ENCODE measurements around the gene GNAT1. TPM values are rescaled to one million over a fixed set of nuclear protein-coding genes. Genes with fewer than 3 reads are reported as not detected.
"Not testable (repeated sequence)": the region's sequence is repeated elsewhere in the genome, so short reads cannot be mapped to it uniquely, and the experiment has no call there.

The GNAT1 gene
- total RNA-seq, 1 experiment from 2014 or later = not detected

DNA sequence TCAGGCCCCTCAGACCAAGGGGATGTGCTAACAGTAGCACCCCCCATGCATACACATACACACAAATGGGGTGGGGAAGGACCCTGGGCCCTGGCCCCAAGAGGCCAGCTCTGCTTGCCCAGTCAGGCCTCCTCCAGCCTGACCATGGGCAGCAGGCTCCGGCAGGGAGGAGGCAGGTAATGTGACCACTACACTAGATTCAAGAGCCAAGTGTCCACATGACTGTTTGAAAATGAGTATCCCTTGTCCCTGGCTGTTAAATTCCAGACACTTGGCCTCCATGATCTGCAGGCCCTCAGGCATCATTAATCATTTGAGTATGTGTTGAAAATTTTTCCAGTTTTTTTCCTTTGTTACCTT lies 30.7 kb downstream of the GNAT1 start:
- H3K4me3 ChIP-seq (ENCODE audit: insufficient read depth, low read depth, low read length) = no peak overlapping the region
- no peaks in the 10 kb centered on the region for H3K36me3 ChIP-seq (replicated peaks; ENCODE audit: control insufficient read depth, insufficient read depth, low read length)
- DNase-seq = no peak
- H3K27me3 ChIP-seq (ENCODE audit: control insufficient read depth, insufficient read depth, low read length) = peaks cover 5% of the 10 kb centered on the region

DNA sequence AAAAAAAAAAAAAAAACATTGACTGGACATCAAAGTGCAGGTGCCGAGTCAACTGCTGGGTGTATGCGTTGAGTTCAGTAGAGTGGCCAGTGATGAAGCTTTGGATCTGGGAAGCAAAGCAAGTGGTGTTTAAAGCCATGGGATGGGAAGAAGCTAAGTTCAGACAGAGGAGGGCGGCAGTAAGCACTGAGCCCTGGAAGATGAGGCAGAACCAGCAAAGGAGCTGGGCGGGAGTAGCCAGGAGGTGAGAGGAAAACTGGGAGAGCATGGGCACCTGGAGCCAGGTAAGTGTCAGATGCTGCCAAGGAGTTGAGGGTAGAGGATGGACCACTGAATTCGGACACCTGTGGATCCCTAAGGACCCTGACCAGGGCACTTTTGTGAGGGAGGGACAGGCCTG lies 33.2 kb downstream of the GNAT1 start:
- DNase-seq = no peak
- Histone ChIP-seq H3K4me3 (ENCODE audit: insufficient read depth, low read depth, low read length) (no peak overlapping the region), H3K27me3 (ENCODE audit: control insufficient read depth, insufficient read depth, low read length) (peaks cover 5% of the 10 kb centered on the region), H3K36me3 (replicated peaks; ENCODE audit: control insufficient read depth, insufficient read depth, low read length) (no peaks in the 10 kb centered on the region)

DNA sequence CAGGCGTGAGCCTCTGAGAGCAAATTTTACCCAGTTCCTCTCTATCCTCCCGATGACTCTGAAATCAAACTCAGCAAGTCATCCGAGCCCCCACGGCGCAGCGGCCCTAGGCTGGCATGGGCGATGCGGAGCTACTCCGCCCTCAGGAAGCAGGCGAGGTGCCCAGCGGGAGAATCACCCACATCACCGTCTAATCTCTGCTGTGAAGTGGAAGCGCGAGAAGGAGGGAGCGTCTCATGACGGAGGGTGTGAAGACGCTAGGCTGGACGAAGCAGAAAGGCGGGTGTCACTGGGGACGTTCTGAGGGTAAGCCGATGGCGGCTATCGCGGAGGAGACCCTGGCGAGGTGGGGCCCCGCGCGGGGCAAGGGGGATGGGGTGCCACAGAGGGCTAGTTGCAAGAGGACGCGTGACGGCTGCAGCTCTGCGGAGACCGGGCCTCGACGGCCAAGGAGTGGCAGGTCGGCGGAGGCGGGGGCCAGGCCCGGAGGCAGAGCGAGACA lies 35.5 kb downstream of the GNAT1 start:
- Histone ChIP-seq H3K36me3 (replicated peaks; ENCODE audit: control insufficient read depth, insufficient read depth, low read length) (no peaks in the 10 kb centered on the region), H3K4me3 (ENCODE audit: insufficient read depth, low read depth, low read length) (peak overlapping the region; percentile 50), H3K27me3 (ENCODE audit: control insufficient read depth, insufficient read depth, low read length) (peaks cover 5% of the 10 kb centered on the region)
- no peak for DNase-seq

DNA sequence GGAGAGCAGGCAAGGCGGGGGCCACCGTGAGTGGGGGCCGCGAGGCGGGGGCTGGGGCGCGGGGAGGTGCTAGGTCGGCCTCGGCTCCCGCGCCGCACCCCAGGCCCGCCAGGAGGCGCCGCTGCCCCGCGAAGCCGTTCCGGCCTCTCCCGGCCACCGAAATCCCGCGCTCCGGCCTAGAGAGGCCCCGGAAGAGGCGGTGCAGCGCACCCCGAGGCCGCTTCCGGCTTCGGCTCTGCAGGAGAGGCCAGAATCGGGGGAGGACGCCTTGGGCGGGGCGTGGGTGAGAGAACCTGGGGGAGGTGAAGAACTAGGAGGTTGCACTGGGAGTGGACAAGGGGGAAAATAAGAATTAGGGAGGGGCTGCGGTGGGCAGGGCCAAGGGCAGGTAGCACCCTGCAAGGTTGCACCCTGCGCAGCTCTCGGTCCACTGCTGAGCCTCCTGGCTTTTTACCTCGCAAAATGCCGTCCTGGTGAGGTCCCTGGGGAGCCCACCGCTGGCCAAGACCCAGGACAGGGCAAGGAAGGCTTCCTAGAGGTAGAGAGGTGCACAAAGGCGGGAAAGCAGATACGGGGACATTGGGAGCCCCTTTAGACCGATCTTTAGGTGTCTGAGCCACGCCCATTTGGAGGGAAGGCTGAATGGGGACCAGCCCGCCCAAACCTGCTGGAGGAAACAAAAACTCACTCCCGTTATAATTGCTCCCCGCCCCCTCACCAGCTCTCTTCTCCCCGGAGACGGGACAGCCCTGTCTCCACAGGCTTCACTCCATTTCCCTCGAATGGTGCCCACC lies 36.2 kb downstream of the GNAT1 start:
- H3K4me3 ChIP-seq (ENCODE audit: insufficient read depth, low read depth, low read length) = peak overlapping the region; percentile 81
- peak; percentile 98 for DNase-seq
- H3K27me3 ChIP-seq (ENCODE audit: control insufficient read depth, insufficient read depth, low read length) = peaks cover 5% of the 10 kb centered on the region
- H3K36me3 ChIP-seq (replicated peaks; ENCODE audit: control insufficient read depth, insufficient read depth, low read length) = no peaks in the 10 kb centered on the region

DNA sequence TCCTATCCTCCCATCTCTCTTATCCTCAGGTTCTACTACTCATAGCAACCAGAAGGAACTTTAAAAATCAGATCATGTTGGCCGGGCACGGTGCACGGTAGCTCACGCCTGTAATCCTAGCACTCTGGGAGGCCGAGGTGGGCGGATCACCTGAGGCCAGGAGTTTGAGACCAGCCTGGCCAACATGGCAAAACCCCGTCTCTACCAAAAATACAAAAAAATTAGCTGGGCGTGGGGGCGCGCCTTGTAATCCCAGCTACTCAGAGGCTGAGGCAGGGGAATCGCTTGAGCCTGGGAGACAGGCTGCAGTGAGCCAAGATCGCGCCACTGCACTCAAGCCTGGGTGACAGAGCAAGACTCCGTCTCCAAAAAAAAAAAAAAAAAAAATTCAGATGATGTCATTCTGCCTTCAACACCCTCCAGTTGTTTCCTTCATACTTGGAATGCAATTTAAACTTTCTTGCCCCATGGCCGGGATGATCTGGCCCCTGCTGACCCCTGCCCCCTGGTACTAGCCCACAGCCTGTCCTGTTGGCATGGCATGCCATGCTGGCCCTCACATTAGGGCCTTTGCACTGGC lies 36.9 kb downstream of the GNAT1 start:
- DNase-seq; H3K27me3 ChIP-seq (ENCODE audit: control insufficient read depth, insufficient read depth, low read length); H3K36me3 ChIP-seq (replicated peaks; ENCODE audit: control insufficient read depth, insufficient read depth, low read length): not testable (repeated sequence)
- H3K4me3 ChIP-seq (ENCODE audit: insufficient read depth, low read depth, low read length) = peak overlapping the region; percentile 81

DNA sequence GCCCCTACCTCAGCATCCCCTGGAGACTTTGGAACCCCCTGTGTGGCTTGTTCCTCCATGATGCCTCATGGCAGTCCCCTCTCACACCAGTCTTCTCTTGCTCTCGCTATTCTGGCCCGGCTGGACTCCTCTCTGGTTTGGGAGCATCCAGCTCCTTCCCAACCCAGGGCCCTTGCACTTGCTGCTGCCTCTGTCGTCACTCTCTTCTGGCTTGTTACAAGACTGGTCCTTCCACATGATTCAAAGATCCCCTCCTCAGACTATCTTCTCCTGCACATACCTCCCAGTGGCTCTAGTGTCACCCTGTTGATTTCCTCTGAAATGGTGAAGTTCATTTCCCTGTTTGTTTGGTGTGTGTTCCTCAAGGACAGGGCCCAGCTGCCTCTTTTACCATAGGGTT lies 38.1 kb downstream of the GNAT1 start:
- no peaks in the 10 kb centered on the region for H3K36me3 ChIP-seq (replicated peaks; ENCODE audit: control insufficient read depth, insufficient read depth, low read length)
- peaks cover 5% of the 10 kb centered on the region for H3K27me3 ChIP-seq (ENCODE audit: control insufficient read depth, insufficient read depth, low read length)
- H3K4me3 ChIP-seq (ENCODE audit: insufficient read depth, low read depth, low read length) = no peak overlapping the region
- no peak for DNase-seq

DNA sequence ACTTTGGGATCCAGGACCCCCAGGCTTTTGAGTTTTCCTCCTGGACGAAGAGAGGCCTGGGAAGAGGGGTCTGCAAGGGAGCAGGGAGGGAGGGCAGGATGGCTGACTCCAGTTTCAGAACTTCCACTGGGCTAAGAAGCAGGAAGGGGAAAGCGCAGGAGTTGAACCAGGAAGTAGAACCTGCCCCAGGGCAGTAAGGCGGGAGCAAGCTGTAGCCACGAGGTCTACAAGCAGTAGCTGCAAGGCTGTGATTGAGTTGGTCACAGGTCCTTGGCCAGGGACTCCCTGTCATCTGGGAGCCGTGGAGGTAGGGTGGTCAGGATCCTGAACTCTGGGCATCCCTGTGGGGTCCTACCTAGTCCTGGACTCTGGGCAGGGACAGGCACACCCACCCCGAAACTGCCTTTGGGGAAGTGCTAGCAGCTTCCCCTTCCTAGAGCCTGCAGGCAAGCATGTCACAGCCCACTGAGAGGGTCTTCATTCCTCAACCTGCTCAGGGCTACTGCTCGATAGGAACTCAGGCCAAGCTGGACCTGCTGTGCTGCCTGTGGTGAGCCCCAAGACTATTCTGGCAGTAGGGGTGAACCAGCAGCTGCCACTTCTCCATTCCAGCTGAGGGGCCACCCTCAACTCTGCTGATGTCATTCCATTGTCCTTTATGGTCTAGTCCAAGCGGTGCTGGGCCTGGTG lies 38.8 kb downstream of the GNAT1 start:
- no peak for DNase-seq
- no peak overlapping the region for H3K4me3 ChIP-seq (ENCODE audit: insufficient read depth, low read depth, low read length)
- H3K36me3 ChIP-seq (replicated peaks; ENCODE audit: control insufficient read depth, insufficient read depth, low read length) = no peaks in the 10 kb centered on the region
- H3K27me3 ChIP-seq (ENCODE audit: control insufficient read depth, insufficient read depth, low read length) = peaks cover 5% of the 10 kb centered on the region

DNA sequence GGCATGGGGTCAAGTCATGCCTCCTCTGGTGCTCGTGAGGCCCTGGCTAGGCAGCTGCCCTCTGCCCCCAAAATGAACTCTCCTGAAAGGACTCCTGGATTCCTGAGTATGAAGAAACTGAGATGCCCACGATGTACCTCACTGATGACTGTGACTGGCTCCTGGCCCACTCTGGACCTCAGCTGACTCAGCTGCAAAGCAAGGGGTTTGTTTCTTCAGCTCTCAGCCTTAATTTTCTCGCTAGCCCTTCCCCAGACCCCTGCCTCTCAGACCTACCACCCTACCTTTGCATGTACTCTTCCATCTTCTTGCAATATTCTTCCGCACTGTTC lies 39.4 kb downstream of the GNAT1 start:
- H3K36me3 ChIP-seq (replicated peaks; ENCODE audit: control insufficient read depth, insufficient read depth, low read length) = no peaks in the 10 kb centered on the region
- no peak overlapping the region for H3K4me3 ChIP-seq (ENCODE audit: insufficient read depth, low read depth, low read length)
- H3K27me3 ChIP-seq (ENCODE audit: control insufficient read depth, insufficient read depth, low read length) = peaks cover 5% of the 10 kb centered on the region
- no peak for DNase-seq

DNA sequence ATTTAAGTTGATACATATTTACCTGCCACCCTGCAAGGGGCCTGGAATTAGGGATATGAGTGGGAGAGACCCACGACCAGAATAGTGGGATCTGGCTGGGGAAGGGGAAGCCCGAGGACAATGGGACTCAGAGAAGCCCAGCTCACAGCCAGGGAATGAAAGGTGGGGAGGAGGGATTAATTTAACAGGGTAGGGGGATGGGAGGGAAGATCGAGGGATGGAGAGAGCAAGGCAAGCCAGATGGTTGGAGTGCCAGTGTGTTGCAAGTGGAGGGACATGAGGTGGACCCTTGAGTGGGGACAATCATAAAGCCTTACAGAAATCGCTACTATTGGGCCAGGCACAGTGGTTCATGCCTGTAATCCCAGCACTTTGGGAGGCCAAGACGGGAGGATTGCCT lies 40.2 kb downstream of the GNAT1 start:
- Histone ChIP-seq H3K27me3 (ENCODE audit: control insufficient read depth, insufficient read depth, low read length) (peaks cover 5% of the 10 kb centered on the region), H3K36me3 (replicated peaks; ENCODE audit: control insufficient read depth, insufficient read depth, low read length) (no peaks in the 10 kb centered on the region), H3K4me3 (ENCODE audit: insufficient read depth, low read depth, low read length) (no peak overlapping the region)
- DNase-seq = no peak

DNA sequence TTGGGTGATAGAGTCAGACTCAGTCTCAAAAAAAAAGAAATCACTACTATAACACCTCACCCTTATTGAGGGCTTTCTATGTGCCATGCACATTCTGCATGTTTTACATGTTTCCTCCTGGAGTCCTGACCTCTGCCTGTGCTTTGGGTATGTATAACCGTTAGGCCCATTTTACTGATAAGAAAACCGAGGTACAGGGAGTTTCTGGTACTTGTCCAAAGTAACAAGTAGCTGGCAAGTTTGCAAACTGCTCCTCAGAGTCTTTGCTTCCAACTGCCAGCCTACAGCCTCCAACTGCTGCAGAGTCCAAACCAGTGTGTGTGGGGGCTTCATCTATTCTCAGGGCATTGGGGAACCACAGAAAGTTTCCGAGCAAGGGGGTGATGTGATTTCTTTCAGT lies 40.9 kb downstream of the GNAT1 start:
- DNase-seq = no peak
- Histone ChIP-seq H3K36me3 (replicated peaks; ENCODE audit: control insufficient read depth, insufficient read depth, low read length) (no peaks in the 10 kb centered on the region), H3K27me3 (ENCODE audit: control insufficient read depth, insufficient read depth, low read length) (no peaks in the 10 kb centered on the region), H3K4me3 (ENCODE audit: insufficient read depth, low read depth, low read length) (no peak overlapping the region)

DNA sequence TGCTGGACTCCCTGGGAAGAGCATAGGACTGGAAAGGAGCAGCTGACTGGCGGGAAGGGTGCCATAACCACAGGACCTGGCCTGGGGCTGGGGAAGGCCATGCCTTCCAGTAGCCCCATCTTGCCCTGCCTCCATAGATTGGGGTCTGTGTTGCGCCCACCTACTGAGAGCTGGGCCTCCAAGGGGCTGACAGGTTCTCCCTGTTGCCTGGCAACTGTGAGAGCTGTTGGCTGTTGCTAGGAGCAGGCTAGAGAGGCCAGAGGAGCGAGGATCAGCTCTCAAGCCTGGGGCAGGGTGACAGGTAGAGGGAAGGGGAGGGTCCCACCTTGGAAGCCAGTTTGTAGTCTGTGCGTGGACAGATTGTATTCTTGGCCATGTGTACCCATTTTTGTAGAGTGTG lies 41.8 kb downstream of the GNAT1 start:
- Histone ChIP-seq H3K36me3 (replicated peaks; ENCODE audit: control insufficient read depth, insufficient read depth, low read length) (no peaks in the 10 kb centered on the region), H3K4me3 (ENCODE audit: insufficient read depth, low read depth, low read length) (no peak overlapping the region), H3K27me3 (ENCODE audit: control insufficient read depth, insufficient read depth, low read length) (no peaks in the 10 kb centered on the region)
- no peak for DNase-seq

DNA sequence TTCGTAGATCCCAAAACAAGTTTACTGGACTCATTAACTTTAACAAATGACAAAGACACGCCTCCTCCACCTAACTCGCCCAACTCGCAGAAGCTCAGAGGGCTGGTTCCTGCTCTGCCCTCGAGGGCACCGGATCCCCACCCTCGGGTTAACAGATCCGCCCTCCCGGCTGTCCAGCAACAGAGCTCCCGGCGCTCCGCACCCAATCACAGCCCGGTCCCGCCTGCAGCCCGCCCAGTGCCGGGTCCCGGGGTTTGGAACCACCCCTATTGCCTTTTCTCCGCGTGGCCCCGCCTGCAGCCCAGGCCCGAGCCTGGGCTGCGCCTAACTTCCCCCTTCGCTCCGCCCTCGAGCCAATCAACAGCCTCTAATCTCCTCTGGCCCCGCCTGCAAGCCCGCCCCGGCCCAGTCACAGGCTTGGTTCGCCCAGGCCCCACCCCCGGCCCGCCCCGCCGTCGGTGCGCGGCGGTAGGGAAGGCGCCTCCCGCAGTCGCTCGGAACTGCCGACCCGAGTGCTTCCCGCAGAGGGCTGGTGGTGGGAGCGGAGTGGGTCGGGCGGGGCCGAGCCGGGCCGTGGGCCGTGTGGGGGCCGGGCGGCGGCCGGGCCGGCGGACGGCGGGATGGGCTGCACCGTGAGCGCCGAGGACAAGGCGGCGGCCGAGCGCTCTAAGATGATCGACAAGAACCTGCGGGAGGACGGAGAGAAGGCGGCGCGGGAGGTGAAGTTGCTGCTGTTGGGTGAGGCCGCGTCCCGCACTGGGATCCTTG lies 44.5 kb downstream of the GNAT1 start, which contains the start of gene GNAI2:
Gene GNAI2, plus strand, starts transcription at position 489 of the 768 bp plus-strand sequence. Its CDS starts 132 bp downstream, at position 621.
- DNase-seq = peak; percentile 100
- no peaks in the 10 kb centered on the region; the same call in 1 of the 2 replicates for H3K36me3 ChIP-seq (replicated peaks; ENCODE audit: control insufficient read depth, insufficient read depth, low read length)
- no peaks in the 10 kb centered on the region for H3K27me3 ChIP-seq (ENCODE audit: control insufficient read depth, insufficient read depth, low read length)
- H3K4me3 ChIP-seq (ENCODE audit: insufficient read depth, low read depth, low read length) = peak within 1 kb of the TSS; percentile 52

DNA sequence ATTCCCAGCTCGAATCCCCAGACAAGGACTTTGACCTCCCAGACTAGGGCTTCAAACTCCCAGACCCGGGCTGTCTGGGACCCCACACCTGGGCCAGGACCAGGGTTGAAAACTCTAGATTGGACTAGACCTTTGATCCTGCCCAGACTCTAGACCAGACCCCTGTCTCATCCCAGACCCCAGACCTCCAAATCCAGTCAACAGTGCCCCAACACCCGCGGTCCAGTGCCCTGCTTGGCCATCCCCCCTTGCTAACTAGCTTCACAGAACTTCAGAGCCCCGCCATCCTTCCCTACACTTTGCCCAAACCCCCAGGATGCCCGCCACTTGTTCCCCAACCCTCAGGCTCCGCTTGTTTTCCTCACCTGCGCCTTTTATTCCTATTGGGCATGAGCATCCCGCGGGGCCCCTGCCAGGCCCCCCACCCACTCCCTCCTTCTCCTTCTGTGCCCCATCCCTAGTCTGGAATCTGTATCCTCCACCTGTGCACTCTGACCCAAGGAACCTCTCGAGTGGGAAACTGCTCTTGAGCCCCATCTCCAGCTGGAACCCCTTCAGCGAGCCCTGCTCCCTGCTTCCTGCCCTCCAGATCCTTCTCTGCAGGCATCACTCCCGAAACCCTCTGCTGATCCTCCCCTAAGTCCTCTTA lies 45.2 kb downstream of the GNAT1 start:
- Histone ChIP-seq H3K36me3 (replicated peaks; ENCODE audit: control insufficient read depth, insufficient read depth, low read length) (no peaks in the 10 kb centered on the region; the same call in 1 of the 2 replicates), H3K27me3 (ENCODE audit: control insufficient read depth, insufficient read depth, low read length) (no peaks in the 10 kb centered on the region), H3K4me3 (ENCODE audit: insufficient read depth, low read depth, low read length) (peak overlapping the region; percentile 52)
- no peak for DNase-seq

DNA sequence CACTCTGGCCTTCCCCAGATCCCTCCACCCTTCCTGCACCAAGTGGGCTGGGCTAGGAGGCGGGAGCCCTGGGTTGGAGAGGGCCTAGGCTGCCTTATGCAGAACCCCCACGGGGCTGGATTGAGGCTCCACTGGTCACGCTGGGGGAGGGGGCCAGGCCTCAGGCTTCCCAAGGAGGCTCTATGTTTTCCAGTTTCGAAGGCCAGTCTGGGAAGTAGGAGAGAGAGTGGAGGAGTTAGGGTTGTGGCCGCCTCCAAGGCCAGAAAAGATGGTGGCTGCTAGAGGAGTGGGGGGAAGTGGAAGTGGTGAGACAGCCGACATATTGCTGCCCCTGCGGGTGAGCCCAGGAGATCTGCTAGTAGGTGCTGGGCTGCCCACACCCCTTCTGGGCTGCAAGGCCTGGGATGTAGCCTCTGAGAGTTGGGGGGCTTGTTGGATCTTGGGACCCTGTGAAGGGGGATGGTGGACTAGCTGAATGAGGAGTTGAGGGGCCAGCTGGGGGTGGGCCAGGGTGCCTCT lies 45.8 kb downstream of the GNAT1 start:
- Histone ChIP-seq H3K27me3 (ENCODE audit: control insufficient read depth, insufficient read depth, low read length) (no peaks in the 10 kb centered on the region), H3K36me3 (replicated peaks; ENCODE audit: control insufficient read depth, insufficient read depth, low read length) (no peaks in the 10 kb centered on the region; the same call in 1 of the 2 replicates), H3K4me3 (ENCODE audit: insufficient read depth, low read depth, low read length) (peak overlapping the region; percentile 52)
- peak; percentile 73 for DNase-seq

All from H7 (cell line).